Fibroblast of skin of right quadriceps (primary cell): ENCODE measurements around the gene CDK18.

Experiments
- DNase-seq: peaks from one replicate; pipeline ENCODE4 v3.0.0-alpha.2; 2013

The CDK18 gene

GRCh38 chr1:205575294-205575885, 70.9 kb downstream of the CDK18 start:
- DNase-seq: no peak

GRCh38 chr1:205576011-205576410, 71.5 kb downstream of the CDK18 start:
- DNase-seq: no peak

GRCh38 chr1:205576805-205577761, 72.6 kb downstream of the CDK18 start:
- no peak for DNase-seq

- no peak for DNase-seq
Observed at GRCh38 chr1:205577874-205578658, 73.6 kb downstream of the CDK18 start.

GRCh38 chr1:205578780-205579571, 74.5 kb downstream of the CDK18 start:
- no peak for DNase-seq

GRCh38 chr1:205579711-205580110, 75.2 kb downstream of the CDK18 start:
- DNase-seq: no peak

- DNase-seq: no peak
Observed at GRCh38 chr1:205580140-205580922, 75.9 kb downstream of the CDK18 start.

- no peak for DNase-seq
Observed at GRCh38 chr1:205580923-205581180, 76.4 kb downstream of the CDK18 start.

- no peak for DNase-seq
Observed at GRCh38 chr1:205581321-205581980, 77.0 kb downstream of the CDK18 start.

- no peak for DNase-seq
Observed at GRCh38 chr1:205582046-205582445, 77.6 kb downstream of the CDK18 start.
